Renal cortical epithelial cell (primary cell): Measurements from ENCODE around the gene GCK. TPM values are rescaled to one million over a fixed set of nuclear protein-coding genes. Genes with fewer than 3 reads are reported as not detected.

Experiments
- DNase-seq: peaks from one replicate; pipeline ENCODE4 v3.0.0-alpha.2; 2011; ENCODE audit warnings: low read depth
- total RNA-seq: library from RNA; depleted of rRNA; stranded (reverse); fragments of >200 nt; gene quantifications from 2 replicates; pipeline ENCODE4 v1.2.3, GENCODE V29; 2014

GCK gene
- total RNA-seq, result 0.10 TPM in 1 of 2 replicates, not detected in the other

- DNase-seq, result no peak
These were observed at the start of gene GCK for GRCh38 chr7:44189286-44189992. Gene GCK, minus strand, starts transcription at chr7:44189439. Its CDS starts 486 bp downstream, at chr7:44188953.

GRCh38 chr7:44238116-44238695 is 49.0 kb upstream of the GCK start:
- no peak for DNase-seq

DNA sequence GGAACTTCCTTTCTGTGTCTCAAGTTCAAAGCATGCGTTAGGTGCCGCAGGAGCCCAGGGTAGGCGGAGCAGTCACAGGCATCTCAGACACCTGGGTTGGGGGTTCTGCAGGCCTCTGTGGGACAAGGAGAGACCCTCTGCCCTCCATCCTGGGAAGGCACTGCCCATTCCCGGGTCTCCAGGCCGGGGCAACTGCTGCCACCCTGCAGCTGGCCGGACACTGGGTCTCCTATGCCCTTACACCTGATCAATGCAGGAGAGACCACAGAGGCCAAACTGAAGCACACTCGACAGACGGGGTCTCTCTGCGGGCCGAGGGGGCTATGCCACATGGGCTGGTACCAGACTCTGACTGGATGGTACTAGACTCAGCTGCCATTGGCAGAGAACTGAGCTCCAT is 48.5 kb upstream of the GCK start:
- DNase-seq, result no peak

DNA sequence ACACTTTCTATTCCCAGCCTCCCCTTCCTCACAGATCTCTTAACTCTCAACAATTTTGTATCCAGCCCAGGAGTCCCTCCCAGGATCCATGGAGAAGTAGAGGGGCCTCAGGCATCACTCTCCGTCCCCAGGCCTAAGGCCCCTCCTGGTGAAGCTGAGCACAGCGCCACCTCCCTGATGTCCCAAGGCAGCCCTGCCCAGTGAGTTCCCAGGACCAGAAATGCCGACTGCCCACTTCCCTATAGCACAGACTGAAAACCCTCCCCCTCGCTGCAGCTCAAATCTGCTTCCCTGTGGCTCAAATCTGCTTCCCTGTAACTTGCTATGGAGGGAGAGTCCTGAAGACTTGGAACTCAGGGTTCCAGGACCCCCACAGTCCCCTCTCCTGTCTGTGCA is 47.1 kb upstream of the GCK start:
- no peak for DNase-seq

- no peak for DNase-seq
These were observed 46.5 kb upstream of the GCK start for GRCh38 chr7:44235582-44236332.

- DNase-seq, result no peak
These were observed 45.8 kb upstream of the GCK start for GRCh38 chr7:44235066-44235465.

- DNase-seq, result no peak
These were observed 43.9 kb upstream of the GCK start for GRCh38 chr7:44232901-44233715.

- DNase-seq, result no peak
These were observed 43.2 kb upstream of the GCK start for GRCh38 chr7:44232396-44232795.

DNA sequence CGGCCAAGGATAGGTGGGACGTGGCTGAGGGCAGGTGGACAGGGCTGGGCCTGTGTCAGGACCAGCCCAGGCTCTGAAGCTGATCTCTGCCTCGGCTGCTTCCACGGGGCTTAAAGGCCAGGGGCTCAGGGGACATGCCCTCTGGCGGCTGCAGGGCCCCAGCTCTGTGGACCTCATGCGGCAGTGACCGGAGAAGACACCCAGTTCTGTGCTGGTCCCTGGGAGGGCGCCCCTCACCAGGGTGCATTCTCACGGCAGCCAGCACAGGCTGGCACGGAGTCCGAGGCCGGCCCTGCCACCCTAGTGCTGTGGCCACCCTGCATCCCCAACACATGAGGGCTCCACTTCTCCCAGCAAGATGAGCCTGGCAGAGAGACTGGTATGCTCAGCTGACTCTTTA is 41.8 kb upstream of the GCK start:
- no peak for DNase-seq

DNA sequence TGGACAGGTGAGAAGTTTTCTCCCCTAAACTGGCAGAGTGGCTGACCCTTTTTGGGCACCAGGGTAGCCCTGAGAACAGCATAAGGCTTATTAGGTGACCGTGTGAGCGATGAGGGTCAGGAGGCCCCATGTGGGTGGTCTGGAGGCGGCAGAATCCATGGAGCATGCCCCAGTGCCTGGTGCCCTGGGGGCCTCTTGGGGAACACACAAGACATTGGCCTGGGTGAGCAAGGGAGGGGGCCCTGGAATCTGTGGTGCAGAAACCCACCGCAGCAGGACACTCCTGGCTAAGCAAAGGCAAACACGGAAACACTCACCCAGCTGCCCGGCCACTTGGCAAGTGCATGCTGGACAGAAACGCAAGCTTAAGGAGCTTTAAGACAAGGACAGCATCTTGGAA is 41.0 kb upstream of the GCK start:
- no peak for DNase-seq

- DNase-seq, result no peak
These were observed 40.4 kb upstream of the GCK start for GRCh38 chr7:44229546-44230105.

DNA sequence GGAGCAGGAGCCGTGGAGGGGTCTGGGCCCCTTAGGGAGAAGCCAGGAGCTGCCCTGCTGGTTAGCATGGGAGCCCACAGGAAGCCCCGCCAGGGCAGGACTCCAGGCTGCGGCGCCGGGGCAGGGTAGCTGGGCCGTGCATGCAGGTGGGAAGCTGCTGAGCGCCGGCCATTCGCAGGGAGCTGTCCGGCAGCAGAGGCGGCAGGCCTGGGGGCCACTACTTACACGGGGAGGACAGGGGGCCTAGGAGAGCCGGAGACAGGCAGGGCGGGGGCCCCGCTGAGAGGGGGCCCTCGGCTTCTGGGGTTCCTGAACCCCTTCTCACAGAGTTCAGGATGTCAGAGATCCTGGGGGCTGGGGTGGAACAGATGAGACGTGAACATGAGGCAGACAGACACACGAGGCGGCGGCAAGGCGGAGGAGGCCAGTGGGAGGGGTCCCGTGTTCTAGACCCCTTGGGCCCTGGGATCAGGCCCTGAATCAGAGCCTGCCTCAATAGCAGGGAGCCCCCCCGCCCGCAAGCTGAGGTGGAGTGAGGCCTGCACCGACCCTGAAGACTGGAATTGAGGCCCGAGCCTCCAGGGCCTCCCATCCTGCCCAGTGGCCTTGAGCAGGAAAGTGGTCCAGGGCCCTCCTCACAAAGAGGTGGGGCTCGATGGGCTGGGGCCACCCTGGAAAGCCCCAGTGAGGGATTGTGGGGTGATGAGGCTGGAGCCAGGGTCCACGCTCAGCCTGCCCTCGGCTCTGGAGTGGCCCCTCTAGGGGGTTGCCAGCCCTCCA is 39.5 kb upstream of the GCK start:
- no peak for DNase-seq

DNA sequence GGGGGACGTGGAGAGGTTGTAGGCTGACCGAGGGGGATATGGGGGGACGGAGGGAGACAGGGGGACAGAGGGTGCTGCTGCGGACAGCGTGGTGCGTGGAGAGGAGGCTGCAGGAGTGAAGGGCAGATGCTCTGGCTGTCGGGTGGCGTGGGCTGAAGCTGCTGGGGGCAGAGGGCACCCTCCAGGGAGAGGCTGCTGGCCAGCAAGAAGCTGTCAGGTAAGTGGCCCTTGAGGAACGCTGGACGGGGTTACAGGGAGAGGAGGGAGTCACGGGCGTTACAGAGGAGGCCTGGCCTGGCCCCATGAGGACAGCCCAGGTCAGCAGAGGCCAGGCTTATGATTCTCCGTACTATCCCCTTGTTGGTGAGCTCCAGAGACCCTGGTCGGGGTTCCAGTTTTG is 38.7 kb upstream of the GCK start:
- DNase-seq, result no peak

DNA sequence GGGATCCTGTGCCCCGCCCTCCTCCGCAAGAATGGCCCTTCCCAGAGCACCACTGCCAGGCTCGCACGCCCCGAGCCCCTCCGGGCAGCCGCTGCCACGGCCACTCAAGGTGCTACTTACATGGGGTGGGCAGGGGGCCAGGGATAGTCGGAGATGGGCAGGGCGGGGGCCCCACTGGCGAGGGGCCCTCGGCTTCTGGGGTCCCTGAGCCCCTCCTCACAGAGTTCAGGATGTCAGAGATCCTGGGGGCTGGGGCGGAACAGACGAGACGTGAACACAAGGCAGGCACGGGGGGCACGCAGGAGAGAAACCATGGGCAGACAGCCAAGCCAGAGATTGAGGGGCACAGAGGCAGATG is 37.1 kb upstream of the GCK start:
- no peak for DNase-seq

DNA sequence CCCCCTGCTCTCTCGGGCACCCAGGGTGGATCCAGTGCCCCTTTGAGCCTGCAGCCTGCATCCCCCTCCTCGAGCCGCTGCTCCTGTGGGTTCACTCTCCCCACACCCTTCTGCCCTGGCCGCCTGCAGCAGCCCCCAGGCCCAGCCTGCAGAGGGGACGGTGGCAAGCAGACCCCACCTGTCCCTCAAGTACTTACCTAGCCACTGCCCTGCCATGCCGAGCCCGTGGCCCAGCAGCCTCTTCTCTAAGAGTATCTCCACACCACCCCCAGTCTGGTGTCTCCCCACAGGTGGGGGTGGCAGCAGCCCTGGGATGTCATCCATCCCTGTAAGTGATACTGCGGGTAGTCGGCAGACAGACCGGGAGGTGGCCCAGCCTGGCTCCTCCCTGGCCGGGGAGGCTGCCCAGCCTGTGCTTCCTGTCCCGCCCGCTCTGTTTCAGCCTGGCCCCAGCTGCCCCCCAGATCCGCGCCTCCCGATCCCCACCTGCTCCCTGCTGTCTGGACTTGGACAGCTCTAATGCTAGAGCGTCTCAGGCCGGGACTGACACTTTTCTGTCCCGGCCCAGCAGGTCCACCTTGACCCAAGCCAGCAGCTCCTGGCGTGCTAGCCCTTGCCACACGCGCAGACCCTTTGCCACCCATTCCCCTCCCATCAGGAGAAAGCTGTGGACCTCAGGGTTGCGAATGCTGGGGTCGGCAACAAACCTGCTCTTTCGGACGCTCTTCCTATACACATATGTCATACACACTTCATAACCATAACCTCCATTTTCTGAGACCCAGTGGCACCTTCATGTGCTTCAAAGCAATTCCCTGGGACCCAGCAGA is 36.5 kb upstream of the GCK start:
- DNase-seq, result no peak

DNA sequence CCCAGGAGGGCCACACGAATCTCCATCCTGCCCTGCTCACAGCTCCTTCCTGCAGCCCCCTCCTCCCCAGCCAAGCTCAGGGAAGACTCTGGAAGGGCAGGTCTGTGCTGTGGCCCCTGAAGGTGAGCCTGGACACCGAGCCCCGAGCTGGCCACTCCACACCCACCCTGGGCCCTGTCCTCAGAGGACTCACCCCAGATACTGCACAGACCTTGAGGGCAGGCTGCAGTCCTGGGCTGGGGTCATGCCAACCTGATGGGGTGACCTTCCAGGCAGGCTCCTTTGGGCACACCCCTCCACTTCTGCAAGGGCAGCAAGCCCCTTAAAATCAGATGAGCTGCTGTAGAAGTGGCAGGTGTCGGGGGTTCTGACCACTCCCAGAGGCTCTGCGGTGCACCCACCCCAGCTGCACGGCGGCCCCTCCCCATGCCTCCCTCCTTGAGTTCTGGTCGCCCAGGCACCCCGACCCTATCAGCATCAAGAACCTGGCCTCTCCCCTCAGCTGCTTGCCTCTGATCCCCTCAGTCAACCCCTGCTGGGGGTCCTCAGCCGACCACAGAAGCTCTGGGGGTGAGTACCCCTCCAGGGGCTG is 35.8 kb upstream of the GCK start:
- no peak for DNase-seq

GRCh38 chr7:44224080-44224973 is 35.1 kb upstream of the GCK start:
- DNase-seq, result no peak

GRCh38 chr7:44223362-44224079 is 34.3 kb upstream of the GCK start:
- no peak for DNase-seq
